DND-41 (cell line): ENCODE results near the gene CCDC142.

Experiments
- ATAC-seq: fragments of 200-7000 bp; cut with Tn5 transposase; 3 replicates; pipeline ENCODE4 v1.9.1; 2021; ENCODE audit warnings: low read depth; ENCODE audit not compliant: insufficient read depth
- DNase-seq: peaks from one replicate; pipeline ENCODE4 v3.0.0-alpha.2; 2020
- H2AFZ ChIP-seq: 2 replicates; pipeline ENCODE4 v1.6.0; 2012; ENCODE audit warnings: low read depth, low read length
- H3K27ac ChIP-seq: 2 replicates; pipeline ENCODE4 v1.5.1; 2012; ENCODE audit warnings: low read length, inconsistent platforms
- H3K27me3 ChIP-seq: fragments of 200-600 bp; sonication (generic); 2 replicates; pipeline ENCODE4 v1.6.0; 2012; ENCODE audit warnings: low read length, mild to moderate bottlenecking, inconsistent platforms; ENCODE audit not compliant: insufficient read depth, poor library complexity
- H3K36me3 ChIP-seq: 2 replicates; pipeline ENCODE4 v1.5.1; 2012; ENCODE audit warnings: low read length, inconsistent platforms; ENCODE audit not compliant: insufficient read depth
- H3K4me1 ChIP-seq: 2 replicates; pipeline ENCODE4 v1.5.1; 2012; ENCODE audit warnings: mild to moderate bottlenecking, low read length; ENCODE audit not compliant: insufficient read depth
- H3K4me2 ChIP-seq: 2 replicates; pipeline ENCODE4 v1.6.0; 2012; ENCODE audit warnings: mild to moderate bottlenecking, moderate library complexity, low read length, inconsistent platforms; ENCODE audit not compliant: insufficient read depth
- H3K4me3 ChIP-seq, 2 experiments: fragments of 200-600 bp in 1 of 2; shearing (Covaris generic) in 1 of 2; 2 replicates each; pipeline ENCODE4 v1.5.1; 2012 to 2016; ENCODE audit warnings: inconsistent platforms in 2 of 2, low read length in 2 of 2, mild to moderate bottlenecking in 2 of 2, low read depth in 1 of 2, moderate library complexity in 1 of 2
- H3K79me2 ChIP-seq: 2 replicates; pipeline ENCODE4 v1.6.0; 2012; ENCODE audit warnings: low read length, inconsistent platforms; ENCODE audit not compliant: insufficient read depth
- H3K9ac ChIP-seq: 2 replicates; pipeline ENCODE4 v1.6.0; 2012; ENCODE audit warnings: low read depth, mild to moderate bottlenecking, inconsistent platforms, low read length, moderate library complexity
- H3K9me3 ChIP-seq: 2 replicates; pipeline ENCODE4 v1.5.1; 2012; ENCODE audit warnings: low read length, moderate library complexity, mild to moderate bottlenecking, inconsistent platforms; ENCODE audit not compliant: insufficient read depth, severe bottlenecking
- H4K20me1 ChIP-seq: 2 replicates; pipeline ENCODE4 v1.6.0; 2012; ENCODE audit warnings: low read length; ENCODE audit not compliant: insufficient read depth
- EZH2 ChIP-seq: IDR thresholded peaks from 3 replicates; pipeline ENCODE4 v1.6.1; 2012; ENCODE audit warnings: borderline replicate concordance, low read depth, mild to moderate bottlenecking, moderate library complexity, low read length, inconsistent platforms; ENCODE audit not compliant: severe bottlenecking
- TF ChIP-seq, protein P1 (sequence below): IDR thresholded peaks from 2 replicates; pipeline ENCODE4 v1.5.1; 2012; ENCODE audit warnings: borderline replicate concordance, low read length, moderate library complexity, mild to moderate bottlenecking; ENCODE audit not compliant: poor library complexity, severe bottlenecking; ENCODE audit errors: extremely low read depth

Gene CCDC142

DNA sequence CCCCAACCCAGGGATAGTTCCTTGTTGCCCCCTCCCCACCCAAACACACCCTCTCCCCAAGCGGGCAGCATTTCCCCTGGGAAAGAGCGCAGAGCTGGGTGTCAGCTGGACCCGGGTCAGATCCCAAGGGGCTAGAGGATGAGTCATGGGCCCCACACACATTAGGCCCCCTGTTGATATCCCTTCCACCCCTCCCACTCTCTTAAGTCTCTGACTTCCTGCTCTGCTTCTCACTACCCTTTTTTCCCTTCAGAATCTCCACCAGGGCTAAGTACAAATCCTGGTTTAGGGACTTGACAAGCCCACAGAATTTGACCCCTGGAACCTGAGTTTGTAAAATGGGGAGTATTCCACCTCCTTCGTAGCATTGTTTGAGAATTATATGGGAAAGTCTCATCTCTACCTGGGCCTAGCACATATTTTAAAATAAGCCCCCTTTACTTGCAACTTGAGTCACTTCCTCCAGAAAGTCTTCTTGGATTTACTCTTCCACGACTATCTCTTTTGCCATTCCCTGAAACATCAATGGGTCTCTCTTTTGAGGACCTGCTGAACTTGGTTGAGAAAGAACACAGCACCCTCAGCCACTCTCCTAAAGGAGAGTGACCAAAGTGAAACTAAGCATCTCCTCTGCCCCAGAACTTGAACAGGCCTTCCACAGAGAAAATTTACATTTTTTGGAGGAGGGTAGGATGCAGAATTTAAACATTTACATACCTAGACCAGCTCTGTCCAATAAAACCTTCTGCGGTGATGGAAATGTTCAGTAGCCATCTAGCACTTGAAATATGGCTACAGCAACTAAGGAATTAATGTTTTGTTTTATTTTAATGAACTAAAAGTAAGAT is 45.7 kb downstream of the CCDC142 start:
- H3K4me2 ChIP-seq, result no peak overlapping the region
- no peak for DNase-seq

DNA sequence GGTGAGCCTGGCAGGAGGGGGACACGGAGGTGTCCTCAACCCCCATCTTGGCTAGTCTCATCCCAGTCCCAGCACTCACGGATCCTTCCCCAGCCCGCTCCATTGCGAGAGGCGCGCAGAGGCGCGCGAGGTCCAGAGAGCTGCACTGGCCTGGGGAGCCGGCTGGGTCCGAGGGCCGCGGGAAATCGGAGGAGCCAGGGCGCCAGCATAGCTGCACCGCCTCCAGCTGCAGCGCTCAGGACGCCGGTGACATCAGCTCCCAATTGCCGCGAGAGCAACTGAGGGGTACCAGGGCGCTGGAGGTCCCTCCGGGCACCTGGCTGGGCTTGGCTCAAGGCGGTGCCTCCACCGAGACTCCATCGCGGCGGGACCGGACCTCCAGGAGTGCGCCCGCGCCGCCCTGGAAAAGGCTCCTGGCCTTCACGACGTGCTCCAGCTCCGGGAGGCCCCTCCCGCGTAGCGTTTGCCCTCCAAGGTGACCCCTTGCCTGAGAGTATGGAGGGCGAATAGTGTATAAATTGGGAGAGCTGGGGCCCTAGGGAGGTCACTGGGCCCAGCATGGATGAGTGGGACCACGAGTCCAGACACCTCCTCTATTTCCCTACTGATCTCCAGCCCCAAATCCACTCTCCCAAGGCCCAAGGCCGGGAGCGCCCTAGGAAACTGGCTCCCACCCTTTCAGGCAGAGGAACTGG is 46.5 kb downstream of the CCDC142 start:
- TF ChIP-seq EZH2, result no peak
- TF ChIP-seq, protein P1, sequence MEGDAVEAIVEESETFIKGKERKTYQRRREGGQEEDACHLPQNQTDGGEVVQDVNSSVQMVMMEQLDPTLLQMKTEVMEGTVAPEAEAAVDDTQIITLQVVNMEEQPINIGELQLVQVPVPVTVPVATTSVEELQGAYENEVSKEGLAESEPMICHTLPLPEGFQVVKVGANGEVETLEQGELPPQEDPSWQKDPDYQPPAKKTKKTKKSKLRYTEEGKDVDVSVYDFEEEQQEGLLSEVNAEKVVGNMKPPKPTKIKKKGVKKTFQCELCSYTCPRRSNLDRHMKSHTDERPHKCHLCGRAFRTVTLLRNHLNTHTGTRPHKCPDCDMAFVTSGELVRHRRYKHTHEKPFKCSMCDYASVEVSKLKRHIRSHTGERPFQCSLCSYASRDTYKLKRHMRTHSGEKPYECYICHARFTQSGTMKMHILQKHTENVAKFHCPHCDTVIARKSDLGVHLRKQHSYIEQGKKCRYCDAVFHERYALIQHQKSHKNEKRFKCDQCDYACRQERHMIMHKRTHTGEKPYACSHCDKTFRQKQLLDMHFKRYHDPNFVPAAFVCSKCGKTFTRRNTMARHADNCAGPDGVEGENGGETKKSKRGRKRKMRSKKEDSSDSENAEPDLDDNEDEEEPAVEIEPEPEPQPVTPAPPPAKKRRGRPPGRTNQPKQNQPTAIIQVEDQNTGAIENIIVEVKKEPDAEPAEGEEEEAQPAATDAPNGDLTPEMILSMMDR, result no peak
- no peaks in the 10 kb centered on the region for H4K20me1 ChIP-seq
- ATAC-seq, result no peak
- H3K9ac ChIP-seq, result no peak overlapping the region
- H3K27ac ChIP-seq, result no peak overlapping the region
- peaks cover 41% of the 10 kb centered on the region for H3K4me1 ChIP-seq
- H3K4me2 ChIP-seq, result no peak overlapping the region
- H2AFZ ChIP-seq, result no peak overlapping the region
- H3K27me3 ChIP-seq, result no peaks in the 10 kb centered on the region
- no peaks in the 10 kb centered on the region for H3K36me3 ChIP-seq
- H3K79me2 ChIP-seq, result peaks cover 5% of the 10 kb centered on the region; the same call in 1 of the 2 replicates
- no peaks in the 10 kb centered on the region for H3K9me3 ChIP-seq
- DNase-seq, result no peak
- no peak overlapping the region for H3K4me3 ChIP-seq

More for the DNA sequence above, 45.7 kb downstream of the CCDC142 start:
- Histone ChIP-seq H3K4me3 (no peak overlapping the region), H3K27me3 (no peaks in the 10 kb centered on the region), H3K79me2 (peaks cover 5% of the 10 kb centered on the region; the same call in 1 of the 2 replicates), H3K9ac (no peak overlapping the region), H3K4me1 (peaks cover 41% of the 10 kb centered on the region), H3K9me3 (no peaks in the 10 kb centered on the region), H4K20me1 (no peaks in the 10 kb centered on the region), H3K36me3 (no peaks in the 10 kb centered on the region), H3K27ac (no peak overlapping the region), H2AFZ (no peak overlapping the region)
- no peak for ATAC-seq
- TF ChIP-seq, protein P1, result no peak
- no peak for TF ChIP-seq EZH2

DNA sequence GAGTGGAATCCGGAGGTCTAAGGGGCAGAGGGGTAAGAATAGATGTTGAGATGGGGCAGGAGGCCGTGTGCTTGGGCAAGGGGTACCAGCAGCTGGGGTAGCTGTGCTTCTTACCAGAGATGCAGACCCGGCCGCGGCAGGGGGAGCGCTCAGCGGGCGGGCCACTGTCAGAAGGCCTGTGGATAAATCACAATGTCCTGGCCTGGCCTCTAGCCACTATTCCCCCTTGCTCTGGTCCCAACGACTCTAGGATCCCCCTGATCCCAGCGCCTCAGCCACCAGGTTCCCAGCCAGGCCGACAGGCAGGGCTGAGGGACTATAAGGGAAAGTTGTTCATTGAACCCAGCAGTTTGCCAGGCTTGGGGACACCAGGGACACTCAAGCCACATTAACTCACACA is 52.3 kb downstream of the CCDC142 start:
- Histone ChIP-seq H3K4me2 (no peak overlapping the region), H3K27ac (no peak overlapping the region), H3K9ac (no peak overlapping the region), H4K20me1 (no peaks in the 10 kb centered on the region), H3K27me3 (no peaks in the 10 kb centered on the region), H3K4me1 (no peaks in the 10 kb centered on the region), H3K9me3 (no peaks in the 10 kb centered on the region), H3K4me3 (no peak overlapping the region), H3K36me3 (peaks cover 39% of the 10 kb centered on the region), H2AFZ (no peak overlapping the region), H3K79me2 (no peaks in the 10 kb centered on the region)
- no peak for ATAC-seq
- TF ChIP-seq EZH2, result no peak
- no peak for DNase-seq
